Caco-2 (cell line): Measurements from ENCODE around the gene PRR29. TPM values are rescaled to one million over a fixed set of nuclear protein-coding genes. Genes with fewer than 3 reads are reported as not detected.

ENCODE experiments used
- BruUV-seq: library from RNA; stranded (reverse); fragments of 400-500 nt; replicated peaks from 2 replicates; lab custom pipeline; 2021; lab: Mats Ljungman, UMichigan
- CTCF ChIA-PET: fragments of 300-600 bp; sonication (Branson Sonifier 250); formaldehyde crosslinking; loops from one replicate; lab custom pipeline; 2022; ENCODE audit warnings: antibody characterized with exemption; lab: Charles Lee
- POLR2A ChIA-PET: fragments of 300-600 bp; sonication (Branson Sonifier 250); formaldehyde crosslinking; loops from one replicate; lab custom pipeline; 2022; ENCODE audit warnings: antibody characterized with exemption; lab: Charles Lee
- DNase-seq, 2 experiments: peaks; one replicate each; pipeline versions ENCODE4 v3.0.0 to v3.0.0-alpha.2; 2020 to 2022
- H3K27me3 ChIP-seq: replicated peaks from 2 replicates; pipeline ENCODE4 v1.6.0; 2011; ENCODE audit warnings: low read length; ENCODE audit not compliant: control insufficient read depth, insufficient read depth
- H3K36me3 ChIP-seq: 2 replicates; pipeline ENCODE4 v1.5.1; 2011; ENCODE audit warnings: low read length; ENCODE audit not compliant: control insufficient read depth, insufficient read depth
- H3K4me1 ChIP-seq: fragments of 250-450 bp; sonication (Bioruptor Pico); 2 replicates; pipeline ENCODE4 v1.5.1; 2020; ENCODE audit warnings: mild to moderate bottlenecking
- H3K4me3 ChIP-seq: 2 replicates; pipeline ENCODE4 v1.5.1; 2011; ENCODE audit warnings: low read depth, mild to moderate bottlenecking, control low read depth, low read length
- H3K9me3 ChIP-seq: fragments of 250-450 bp; sonication (Bioruptor Pico); 2 replicates; pipeline ENCODE4 v1.5.1; 2020; ENCODE audit warnings: mild to moderate bottlenecking, moderate library complexity
- H3K27ac Mint-ChIP-seq: one replicate; pipeline ENCODE4 v1.8.0; 2022; ENCODE audit warnings: mixed read lengths; ENCODE audit not compliant: unreplicated experiment
- H3K27me3 Mint-ChIP-seq: one replicate; pipeline ENCODE4 v1.8.0; 2022; ENCODE audit warnings: mixed read lengths; ENCODE audit not compliant: insufficient read depth, unreplicated experiment
- H3K36me3 Mint-ChIP-seq: one replicate; pipeline ENCODE4 v1.8.0; 2022; ENCODE audit warnings: mild to moderate bottlenecking, mixed read lengths; ENCODE audit not compliant: insufficient read depth, unreplicated experiment
- H3K4me1 Mint-ChIP-seq: one replicate; pipeline ENCODE4 v1.8.0; 2022; ENCODE audit warnings: low read depth, mixed read lengths; ENCODE audit not compliant: unreplicated experiment
- H3K4me3 Mint-ChIP-seq: one replicate; pipeline ENCODE4 v1.8.0; 2022; ENCODE audit warnings: mild to moderate bottlenecking, moderate library complexity, mixed read lengths; ENCODE audit not compliant: unreplicated experiment
- H3K9me3 Mint-ChIP-seq: one replicate; pipeline ENCODE4 v1.8.0; 2022; ENCODE audit warnings: mixed read lengths; ENCODE audit not compliant: unreplicated experiment
- intact Hi-C: fragments of 100-400 bp; cut with micrococcal nuclease; formaldehyde crosslinking; loops from one replicate; pipeline ENCODE4 v1.10.0; 2022; ENCODE audit not compliant: unreplicated experiment
- total RNA-seq: library from RNA; stranded (reverse); gene quantifications from 2 replicates; pipeline ENCODE4 v1.2.3, GENCODE V29; 2022
- TF ChIP-seq, protein P1 (sequence below), 2 experiments: fragments of 200-600 bp in 1 of 2; IDR thresholded peaks; 1 replicate in 1 of 2; 2 replicates in 1 of 2; pipeline versions ENCODE4 v1.5.1 to v1.8.0; 2011 to 2022; ENCODE audit warnings: antibody characterized with exemption in 1 of 2, control low read depth in 1 of 2, inconsistent platforms in 1 of 2, low read depth in 1 of 2, low read length in 1 of 2, mild to moderate bottlenecking in 1 of 2, moderate library complexity in 1 of 2; ENCODE audit not compliant: insufficient read depth in 1 of 2, severe bottlenecking in 1 of 2, unreplicated experiment in 1 of 2

PRR29 gene
- total RNA-seq, 1 experiment from 2014 or later = not detected

DNA sequence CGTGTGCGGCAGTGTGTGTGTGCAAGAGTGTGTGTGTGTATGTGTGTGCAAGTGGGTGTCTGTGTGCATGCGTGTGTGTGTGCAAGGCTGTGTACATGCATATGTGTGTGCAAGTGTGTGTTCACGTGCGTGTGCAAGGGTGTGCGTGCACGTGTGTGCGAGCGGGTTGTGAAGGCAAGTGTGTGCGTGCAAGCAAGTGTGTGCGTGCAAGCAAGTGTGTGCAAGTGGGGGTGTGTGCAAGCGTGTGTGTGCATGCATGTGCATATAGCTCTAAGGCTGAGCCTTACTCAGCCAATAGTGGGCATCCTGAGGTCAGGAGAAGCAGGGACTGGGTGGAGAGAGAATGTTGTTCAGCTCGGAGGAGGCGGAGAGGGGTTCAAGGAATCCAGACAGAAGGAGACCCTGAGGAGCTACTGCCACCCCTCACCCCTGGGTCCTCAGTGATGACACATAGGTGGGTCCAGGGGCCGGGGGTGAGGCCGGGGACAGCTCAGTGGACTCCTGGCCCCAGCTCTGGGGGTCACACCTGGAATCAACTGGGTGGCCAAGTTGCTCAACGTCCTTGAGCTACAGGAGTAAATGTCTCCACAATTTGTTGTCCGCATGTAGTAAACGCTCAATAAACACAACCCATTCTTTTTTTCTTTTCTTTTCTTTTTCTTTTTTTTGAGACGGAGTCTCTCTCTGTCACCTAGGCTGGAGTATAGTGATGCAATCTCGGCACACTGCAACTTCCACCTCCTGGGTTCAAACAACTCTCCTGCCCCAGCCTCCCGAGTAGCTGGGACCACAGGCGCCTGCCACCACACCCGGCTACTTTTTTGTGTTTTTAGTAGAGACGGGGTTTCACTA is 1.8 kb downstream of the PRR29 start:
- peak in 1 of 2 experiments; percentile 24 for DNase-seq
- Mint-ChIP-seq H3K27me3 (peaks cover 9% of the 10 kb centered on the region), H3K36me3 (no peaks in the 10 kb centered on the region), H3K4me1 (no peaks in the 10 kb centered on the region), H3K27ac (no peak overlapping the region), H3K9me3 (no peaks in the 10 kb centered on the region), H3K4me3 (no peak overlapping the region)
- TF ChIP-seq, protein P1, sequence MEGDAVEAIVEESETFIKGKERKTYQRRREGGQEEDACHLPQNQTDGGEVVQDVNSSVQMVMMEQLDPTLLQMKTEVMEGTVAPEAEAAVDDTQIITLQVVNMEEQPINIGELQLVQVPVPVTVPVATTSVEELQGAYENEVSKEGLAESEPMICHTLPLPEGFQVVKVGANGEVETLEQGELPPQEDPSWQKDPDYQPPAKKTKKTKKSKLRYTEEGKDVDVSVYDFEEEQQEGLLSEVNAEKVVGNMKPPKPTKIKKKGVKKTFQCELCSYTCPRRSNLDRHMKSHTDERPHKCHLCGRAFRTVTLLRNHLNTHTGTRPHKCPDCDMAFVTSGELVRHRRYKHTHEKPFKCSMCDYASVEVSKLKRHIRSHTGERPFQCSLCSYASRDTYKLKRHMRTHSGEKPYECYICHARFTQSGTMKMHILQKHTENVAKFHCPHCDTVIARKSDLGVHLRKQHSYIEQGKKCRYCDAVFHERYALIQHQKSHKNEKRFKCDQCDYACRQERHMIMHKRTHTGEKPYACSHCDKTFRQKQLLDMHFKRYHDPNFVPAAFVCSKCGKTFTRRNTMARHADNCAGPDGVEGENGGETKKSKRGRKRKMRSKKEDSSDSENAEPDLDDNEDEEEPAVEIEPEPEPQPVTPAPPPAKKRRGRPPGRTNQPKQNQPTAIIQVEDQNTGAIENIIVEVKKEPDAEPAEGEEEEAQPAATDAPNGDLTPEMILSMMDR (IDR thresholded peaks at IDR 0.05; ENCODE audit: insufficient read depth in 1 of 2, low read depth in 1 of 2, low read length in 1 of 2, severe bottlenecking in 1 of 2, unreplicated experiment in 1 of 2) = no peak
- no peaks in the 10 kb centered on the region; the same call in 1 of the 2 replicates for H3K27me3 ChIP-seq
- no TSS peak for BruUV-seq
- CTCF ChIA-PET = no interaction called here
- peaks cover 5% of the 10 kb centered on the region; the same call in 1 of the 2 replicates for H3K4me1 ChIP-seq
- intact Hi-C loops = no loop called here
- no peaks in the 10 kb centered on the region for H3K36me3 ChIP-seq
- no peaks in the 10 kb centered on the region for H3K9me3 ChIP-seq
- POLR2A ChIA-PET = no interaction called here
- H3K4me3 ChIP-seq = no peak overlapping the region

DNA sequence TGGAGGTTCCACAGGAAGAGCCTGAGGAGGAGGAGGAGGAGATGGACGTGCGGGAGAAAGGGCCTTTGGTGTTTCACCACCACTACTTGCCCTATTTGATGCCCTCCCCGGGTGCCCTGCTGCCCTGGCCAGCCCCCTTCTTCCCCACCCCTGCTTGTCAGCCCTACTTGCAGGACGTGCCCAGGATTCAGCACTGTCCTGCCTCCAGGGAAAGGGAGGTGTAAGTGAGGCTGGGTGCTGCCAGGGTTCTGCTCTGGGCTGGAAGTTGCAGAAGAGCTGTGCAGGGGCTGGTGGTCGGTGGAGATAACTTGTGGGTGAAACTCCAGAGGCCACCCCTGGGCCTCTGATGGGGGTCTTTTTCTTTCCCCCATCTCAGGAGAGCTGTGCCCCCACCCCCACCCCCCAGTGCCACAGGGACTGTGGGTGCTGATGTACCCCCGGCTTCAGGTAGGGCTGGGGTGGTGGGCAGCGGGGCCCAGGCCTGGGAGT is 3.0 kb downstream of the PRR29 start:
- TF ChIP-seq, protein P1 (IDR thresholded peaks at IDR 0.05; ENCODE audit: insufficient read depth in 1 of 2, low read depth in 1 of 2, low read length in 1 of 2, severe bottlenecking in 1 of 2, unreplicated experiment in 1 of 2) = no peak
- peaks cover 5% of the 10 kb centered on the region; the same call in 1 of the 2 replicates for H3K4me1 ChIP-seq
- H3K36me3 Mint-ChIP-seq = no peaks in the 10 kb centered on the region
- H3K4me3 ChIP-seq = no peak overlapping the region
- H3K27me3 Mint-ChIP-seq = peaks cover 5% of the 10 kb centered on the region
- intact Hi-C loops = no loop called here
- peak in 1 of 2 experiments; percentile 23 for DNase-seq
- H3K9me3 Mint-ChIP-seq = no peaks in the 10 kb centered on the region
- POLR2A ChIA-PET = no interaction called here
- no peaks in the 10 kb centered on the region; the same call in 1 of the 2 replicates for H3K27me3 ChIP-seq
- CTCF ChIA-PET = no interaction called here
- no peak overlapping the region for H3K4me3 Mint-ChIP-seq
- H3K36me3 ChIP-seq = no peaks in the 10 kb centered on the region
- BruUV-seq = no TSS peak
- H3K27ac Mint-ChIP-seq = no peak overlapping the region
- H3K4me1 Mint-ChIP-seq = no peaks in the 10 kb centered on the region
- no peaks in the 10 kb centered on the region for H3K9me3 ChIP-seq

DNA sequence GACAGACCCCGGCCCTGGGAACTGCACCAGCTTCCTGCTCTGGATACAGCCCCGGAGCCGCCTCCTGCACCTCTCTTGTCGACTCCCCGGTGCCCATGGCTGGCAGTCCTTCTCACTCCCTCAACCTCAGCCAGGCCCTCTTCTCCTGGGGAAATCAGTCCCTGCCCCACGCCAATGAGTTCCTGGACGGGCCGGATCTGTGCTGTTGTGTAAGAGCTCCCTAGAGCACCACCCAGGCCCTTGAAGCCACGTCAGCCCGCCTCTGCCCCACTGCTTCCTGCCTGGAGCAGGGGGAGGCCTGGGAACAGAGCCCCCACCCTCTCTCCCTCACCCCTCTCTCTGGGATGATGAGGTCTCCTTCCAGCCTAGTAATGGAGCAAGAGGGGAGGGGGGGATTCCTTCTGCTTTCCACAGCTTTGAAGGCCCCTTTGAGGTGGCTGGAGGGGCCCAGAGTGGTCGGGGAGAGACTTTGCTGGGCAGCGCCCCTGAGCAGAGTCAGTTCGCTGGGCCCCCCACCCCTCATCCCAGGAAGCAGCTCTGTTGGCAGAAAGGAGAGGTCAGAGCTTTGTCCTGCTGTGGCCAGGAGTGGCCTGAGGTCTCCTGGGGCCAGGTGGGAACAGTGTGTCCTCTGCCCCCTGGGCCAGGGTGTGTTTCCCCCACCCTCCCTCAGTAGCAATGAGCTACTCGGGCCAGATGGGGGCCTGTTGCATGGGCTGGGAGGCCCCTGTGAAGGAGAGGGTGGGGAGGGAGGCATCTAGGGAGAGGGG is 3.8 kb downstream of the PRR29 start:
- intact Hi-C loops = no loop called here
- no peak overlapping the region for H3K4me3 ChIP-seq
- POLR2A ChIA-PET = no interaction called here

More for the DNA sequence above, 3.8 kb downstream of the PRR29 start:
- no peak overlapping the region for H3K4me3 Mint-ChIP-seq
- TF ChIP-seq, protein P1 (IDR thresholded peaks at IDR 0.05; ENCODE audit: insufficient read depth in 1 of 2, low read depth in 1 of 2, low read length in 1 of 2, severe bottlenecking in 1 of 2, unreplicated experiment in 1 of 2) = no peak
- Histone ChIP-seq H3K4me1 (peaks cover 5% of the 10 kb centered on the region; the same call in 1 of the 2 replicates), H3K36me3 (no peaks in the 10 kb centered on the region), H3K27me3 (no peaks in the 10 kb centered on the region; the same call in 1 of the 2 replicates), H3K9me3 (no peaks in the 10 kb centered on the region)
- no peaks in the 10 kb centered on the region for H3K9me3 Mint-ChIP-seq
- no TSS peak for BruUV-seq
- H3K27me3 Mint-ChIP-seq = peaks cover 1% of the 10 kb centered on the region
- H3K27ac Mint-ChIP-seq = no peak overlapping the region
- DNase-seq = peak in 1 of 2 experiments; percentile 14
- CTCF ChIA-PET = interaction anchor here (0.7 kb wide), 1 partner anchor 15 kb away, joined by 3 read pairs; no protein-coding TSS in a partner anchor
- H3K36me3 Mint-ChIP-seq = no peaks in the 10 kb centered on the region
- no peaks in the 10 kb centered on the region for H3K4me1 Mint-ChIP-seq
